GM18868 (cell line): ENCODE data around the gene SCNN1A.
A peak's percentile ranks its signal among the peaks of the same experiment; 100 is the strongest.

Experiments used
- ATAC-seq: cut with Tn5 transposase; IDR thresholded peaks from one replicate; pipeline ENCODE4 v1.9.1; 2021; ENCODE audit warnings: mild to moderate bottlenecking, moderate library complexity; ENCODE audit not compliant: unreplicated experiment

SCNN1A gene

DNA sequence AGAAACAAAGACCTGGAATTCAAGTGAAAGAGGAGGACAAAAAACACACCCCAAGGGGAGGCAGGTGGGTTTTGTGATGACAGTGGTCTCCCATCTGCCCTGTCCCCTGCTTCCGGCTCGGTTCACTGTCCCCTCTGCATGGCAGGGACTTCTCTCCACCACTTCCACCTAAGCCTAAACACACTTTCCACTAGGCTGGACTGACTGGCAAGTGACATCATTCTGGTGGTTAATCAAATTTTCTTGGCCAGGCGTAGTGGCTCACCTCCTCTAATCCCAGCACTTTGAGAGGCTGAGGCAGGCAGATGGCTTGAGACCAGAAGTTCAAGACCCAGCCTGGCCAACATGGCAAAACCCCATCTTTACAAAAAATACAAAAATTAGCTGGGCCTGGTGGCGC lies 53.0 kb downstream of the SCNN1A start:
- ATAC-seq = no peak

GRCh38 chr12:6321905-6322304 lies 53.5 kb downstream of the SCNN1A start:
- no peak for ATAC-seq

- ATAC-seq = no peak
Observed at GRCh38 chr12:6319446-6319845, 55.9 kb downstream of the SCNN1A start.

- ATAC-seq = no peak
Observed at GRCh38 chr12:6318440-6318879, 56.9 kb downstream of the SCNN1A start.

DNA sequence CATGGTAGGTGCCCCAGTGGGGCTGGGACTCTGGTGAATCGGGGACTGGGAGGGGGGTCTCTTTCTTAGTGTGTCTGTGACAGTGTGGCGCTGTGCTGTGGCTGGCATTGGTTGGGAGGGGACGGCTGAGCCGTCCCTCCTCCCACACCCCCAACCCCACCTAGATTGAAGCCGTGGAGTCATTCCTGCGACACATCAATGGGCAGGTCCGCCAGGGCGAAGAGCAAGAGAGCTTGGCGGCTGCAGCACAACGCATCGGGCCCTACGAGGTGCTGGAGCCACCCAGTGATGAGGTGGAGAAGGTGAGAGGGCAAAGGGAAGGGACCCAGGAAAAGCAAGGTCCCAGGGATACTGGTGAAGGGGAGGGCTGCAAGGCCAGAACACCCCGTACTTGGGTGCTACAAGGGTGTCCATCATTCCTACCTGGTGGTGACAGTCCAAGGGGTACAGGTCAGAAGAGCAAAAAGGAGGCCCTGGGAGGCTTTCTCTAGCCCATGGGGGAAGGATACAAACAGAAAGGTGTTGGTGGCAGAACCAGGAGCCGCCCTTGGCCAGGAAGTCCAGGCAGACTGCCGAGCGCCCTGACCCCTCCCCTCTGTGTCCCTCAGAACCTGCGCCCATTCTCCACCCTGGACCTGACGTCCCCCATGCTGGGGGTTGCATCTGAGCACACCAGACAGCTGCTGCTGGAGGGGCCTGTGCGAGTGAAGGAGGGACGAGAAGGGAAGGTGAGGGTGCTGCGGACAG lies 57.5 kb downstream of the SCNN1A start:
- no peak for ATAC-seq

- no peak for ATAC-seq
Observed at GRCh38 chr12:6316921-6317692, 58.3 kb downstream of the SCNN1A start.

- ATAC-seq = no peak
Observed at GRCh38 chr12:6315704-6316597, 59.4 kb downstream of the SCNN1A start.

- no peak for ATAC-seq
Observed at GRCh38 chr12:6315184-6315583, 60.2 kb downstream of the SCNN1A start.

DNA sequence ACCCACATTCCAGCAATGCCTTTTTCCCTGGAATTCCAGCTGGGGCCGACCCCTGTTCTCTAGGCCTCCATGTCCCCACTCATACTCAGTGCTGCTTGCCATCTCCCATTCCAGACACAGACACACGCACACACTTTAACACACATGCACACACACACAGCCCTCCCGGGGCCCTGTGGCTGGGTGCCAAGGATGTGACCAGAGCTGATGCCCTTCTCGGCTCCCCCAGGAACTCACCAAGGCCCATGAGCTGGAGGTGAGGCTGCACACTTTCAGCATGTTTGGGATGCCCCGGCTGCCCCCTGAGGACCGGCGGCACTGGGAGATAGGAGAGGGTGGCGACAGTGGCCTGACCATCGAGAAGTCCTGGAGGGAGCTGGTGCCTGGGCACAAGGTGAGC lies 60.6 kb downstream of the SCNN1A start:
- ATAC-seq = no peak

- no peak for ATAC-seq
Observed at GRCh38 chr12:6313326-6313940, 61.9 kb downstream of the SCNN1A start.

DNA sequence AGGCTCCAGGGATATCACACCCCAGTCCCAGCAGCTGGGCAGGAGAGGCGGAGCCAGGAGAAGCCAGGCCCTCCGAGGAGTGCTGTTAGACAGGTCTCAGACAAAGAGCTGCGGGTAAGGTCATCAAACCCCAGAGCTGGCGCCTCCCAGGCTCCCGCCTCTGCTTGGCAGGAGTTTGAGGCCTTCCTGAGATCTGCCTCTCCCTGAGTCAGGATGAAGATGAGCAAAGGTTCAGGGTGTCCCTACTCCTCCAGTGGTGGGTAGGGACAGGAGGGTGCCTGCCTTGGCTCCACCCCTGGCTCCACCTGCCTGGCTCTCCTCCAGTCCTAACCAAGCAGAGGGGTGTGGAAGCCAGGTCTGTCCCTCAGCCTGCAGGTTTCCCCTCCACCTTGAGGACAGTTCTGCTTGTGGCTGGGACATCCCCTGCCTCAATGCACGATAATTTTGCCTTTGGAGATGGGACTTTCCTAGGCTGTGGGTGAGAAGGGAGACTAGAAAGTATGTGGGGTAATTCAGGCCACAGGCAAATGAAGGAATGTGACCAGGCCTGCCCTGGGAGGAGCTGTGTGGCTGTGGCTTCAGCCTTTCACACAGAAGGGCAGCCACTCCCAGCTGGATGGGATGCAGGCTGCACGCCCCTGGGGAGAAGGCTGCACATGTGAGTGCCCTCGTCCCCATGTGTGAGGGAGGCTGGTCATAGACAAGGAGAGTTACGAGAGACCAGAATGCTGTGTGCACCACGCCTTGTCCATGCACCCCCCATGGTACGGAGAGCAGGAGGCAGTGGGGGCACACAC lies 62.6 kb downstream of the SCNN1A start:
- peak; percentile 73 for ATAC-seq

DNA sequence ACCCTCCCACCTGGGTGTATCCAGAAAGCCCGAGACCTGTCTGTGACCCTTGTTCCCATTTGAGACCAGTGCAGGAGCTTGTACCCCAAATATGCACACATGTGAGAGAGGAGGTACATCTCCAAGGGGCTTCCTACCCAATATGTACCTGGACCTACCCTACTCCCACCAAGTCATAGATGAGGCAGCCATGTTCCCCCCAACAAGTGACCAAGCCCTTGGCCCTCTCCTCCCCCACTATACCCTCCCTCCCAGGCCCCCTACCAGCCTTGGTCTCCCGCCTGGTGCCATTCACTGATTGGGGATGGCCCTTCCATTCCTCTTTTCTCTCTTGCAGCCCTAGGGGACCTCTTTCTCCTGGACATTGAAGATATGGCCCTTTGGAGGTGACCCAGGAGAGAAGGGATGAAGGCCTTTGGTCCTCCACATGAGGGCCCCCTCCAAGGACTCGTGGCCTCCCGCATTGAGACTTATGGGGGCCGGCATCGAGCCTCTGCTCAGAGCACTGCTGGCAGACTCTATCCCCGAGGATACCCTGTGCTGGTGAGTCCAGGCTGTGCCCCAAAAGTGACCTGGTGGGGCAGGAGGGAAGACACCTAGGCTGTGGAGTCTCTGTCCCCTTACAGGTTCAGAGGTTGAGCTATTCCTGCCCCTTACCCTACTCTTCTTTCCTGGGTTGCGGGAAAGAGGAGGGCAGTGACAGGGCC lies 63.4 kb downstream of the SCNN1A start:
- no peak for ATAC-seq

DNA sequence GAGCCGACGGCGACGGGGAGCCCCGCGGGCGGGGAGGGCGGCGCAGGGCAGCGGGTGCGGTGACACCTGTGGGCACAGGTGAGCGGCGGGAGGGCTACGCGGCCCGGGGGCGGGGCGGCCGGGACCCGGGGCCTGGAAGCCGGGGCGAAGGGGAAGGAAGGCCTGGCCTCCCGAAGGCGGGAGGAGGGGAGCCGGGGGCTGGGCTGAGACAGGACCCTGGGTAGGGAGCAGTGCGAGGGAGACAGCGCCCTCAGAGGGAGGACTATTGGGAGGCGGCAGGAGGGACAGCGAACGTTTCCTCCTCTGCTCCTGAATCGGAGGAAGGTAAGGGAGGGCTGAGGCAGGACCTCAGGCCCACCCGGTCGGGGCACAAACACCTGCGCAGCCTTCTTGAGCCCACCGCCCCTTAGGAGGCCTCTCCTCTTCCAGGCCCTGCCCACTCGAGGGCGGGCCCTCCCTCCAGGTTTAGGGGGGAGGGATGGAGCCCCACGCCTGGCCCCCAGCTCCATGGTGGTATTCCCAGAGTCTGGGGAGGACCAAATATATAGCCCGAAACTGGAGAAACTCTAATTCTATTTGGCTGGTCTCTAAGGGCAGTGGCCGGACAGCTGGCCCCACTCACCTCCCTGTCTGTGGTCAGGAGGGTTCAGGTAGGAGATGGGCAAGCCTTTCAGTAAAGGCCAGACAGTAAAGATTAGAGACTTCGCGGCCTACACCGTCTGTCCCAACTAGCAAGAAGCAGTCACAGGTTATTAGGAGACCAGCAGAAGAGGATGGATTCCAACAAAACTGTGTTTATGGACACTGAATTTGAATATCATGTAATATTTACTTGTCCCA lies 64.4 kb downstream of the SCNN1A start:
- ATAC-seq = no peak

DNA sequence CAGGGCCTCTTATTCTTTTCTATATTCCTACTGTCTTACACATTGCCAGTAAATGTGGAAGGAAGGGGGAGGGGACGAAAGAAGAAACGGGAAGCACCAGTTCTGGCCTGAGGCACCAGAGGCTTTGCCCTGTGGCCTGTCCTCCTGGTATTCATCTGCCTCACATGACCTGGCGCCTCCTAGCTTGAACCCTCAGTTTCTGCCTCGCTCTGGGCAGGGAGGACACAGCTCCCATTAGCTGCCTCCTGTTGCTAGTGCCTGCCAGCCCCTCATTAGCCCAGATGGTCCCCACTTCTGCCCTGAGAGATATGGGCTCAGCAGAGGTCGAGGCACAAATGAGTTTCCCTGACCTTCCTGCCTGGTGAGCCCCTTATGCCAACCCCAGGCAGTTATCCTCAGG lies 67.8 kb downstream of the SCNN1A start:
- no peak for ATAC-seq

DNA sequence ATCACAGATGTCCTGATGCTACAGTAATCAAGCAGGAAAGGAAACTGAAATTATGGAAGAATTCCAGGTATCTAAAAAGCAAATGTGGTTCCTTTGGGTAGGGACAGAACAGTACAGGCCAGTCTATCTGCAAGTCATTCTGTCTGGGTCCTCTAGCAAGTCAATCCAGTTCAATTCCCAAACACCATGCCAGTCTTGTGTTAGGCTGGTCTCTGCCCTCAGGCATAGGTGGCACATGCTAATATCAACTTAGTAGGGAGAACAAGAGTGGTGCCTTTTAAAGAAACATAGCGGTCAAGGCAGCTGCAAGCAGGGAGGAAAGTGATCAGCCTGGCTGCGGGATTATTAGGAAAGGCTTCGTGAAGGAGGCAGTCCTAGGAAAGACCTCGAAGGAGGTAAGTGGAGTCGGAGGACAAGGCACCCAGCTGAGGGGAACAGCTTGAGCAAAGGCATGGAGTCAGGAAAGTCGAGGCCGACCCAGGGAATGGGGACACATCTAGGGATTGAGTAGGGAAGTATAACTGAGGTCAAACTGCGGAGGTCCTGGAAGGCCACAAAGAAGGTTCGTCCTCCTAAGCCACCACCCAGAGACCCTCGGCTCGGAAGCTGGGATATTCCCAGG lies 68.7 kb downstream of the SCNN1A start:
- no peak for ATAC-seq

DNA sequence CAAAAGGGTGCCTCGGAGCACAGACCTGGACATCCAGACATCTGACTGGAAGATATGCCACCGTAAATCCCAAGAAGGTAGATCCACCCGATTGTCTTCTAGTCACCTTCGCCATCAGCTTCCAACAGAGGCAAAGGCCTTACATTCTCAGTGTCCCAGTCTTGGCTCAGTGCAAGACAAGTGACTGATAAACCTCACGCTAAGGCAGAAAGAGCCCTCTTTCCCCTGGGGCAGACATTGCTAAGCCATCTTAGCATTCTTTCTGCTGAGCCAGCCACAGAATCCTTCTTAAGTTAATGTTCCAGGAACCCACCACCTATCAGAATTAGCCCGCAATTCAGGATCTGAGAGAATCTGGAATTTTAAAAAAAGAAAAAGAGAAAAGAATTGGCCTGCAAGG lies 69.2 kb downstream of the SCNN1A start:
- no peak for ATAC-seq

- no peak for ATAC-seq
Observed at GRCh38 chr12:6303071-6303470, 72.3 kb downstream of the SCNN1A start.

DNA sequence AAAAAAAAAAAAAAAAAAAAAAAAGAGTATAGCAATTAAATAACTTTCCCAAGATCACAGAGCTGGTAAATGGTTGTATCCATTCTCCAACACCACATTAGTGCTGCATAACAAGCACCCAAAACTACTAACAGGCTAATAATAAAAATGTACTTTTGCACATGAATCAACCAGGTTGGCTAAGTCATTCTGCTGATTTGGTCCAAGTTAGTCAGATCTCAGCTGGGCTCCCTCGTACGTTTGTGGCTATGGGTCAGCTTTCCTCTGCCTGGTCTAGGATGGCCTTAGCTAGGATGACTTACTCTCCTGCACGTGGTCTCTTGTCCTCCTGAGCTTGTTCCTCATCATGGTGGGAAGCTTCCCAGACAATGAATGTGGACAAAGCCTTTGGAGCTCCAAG lies 72.7 kb downstream of the SCNN1A start:
- ATAC-seq = no peak
